Transverse colon (tissue), 3 donors: Measurements from ENCODE around the gene DOCK9.

Source experiments
- POLR2A ChIP-seq: fragments of 450-650 bp; IDR thresholded peaks from one replicate; pipeline ENCODE4 v1.6.1; 2016; ENCODE audit warnings: antibody characterized with exemption, mild to moderate bottlenecking, moderate library complexity
- TF ChIP-seq, protein P1 (sequence below), 5 experiments: fragments of 200-600 bp in 3 of 5; fragments of 450-650 bp in 2 of 5; sonication (generic) in 3 of 5; IDR thresholded peaks; 1 replicate in 2 of 5; 2 replicates in 3 of 5; pipeline ENCODE4 v1.5.1; 2016 to 2017; ENCODE audit warnings: antibody characterized with exemption in 5 of 5, inconsistent platforms in 3 of 5, mild to moderate bottlenecking in 2 of 5, moderate library complexity in 1 of 5

DNA sequence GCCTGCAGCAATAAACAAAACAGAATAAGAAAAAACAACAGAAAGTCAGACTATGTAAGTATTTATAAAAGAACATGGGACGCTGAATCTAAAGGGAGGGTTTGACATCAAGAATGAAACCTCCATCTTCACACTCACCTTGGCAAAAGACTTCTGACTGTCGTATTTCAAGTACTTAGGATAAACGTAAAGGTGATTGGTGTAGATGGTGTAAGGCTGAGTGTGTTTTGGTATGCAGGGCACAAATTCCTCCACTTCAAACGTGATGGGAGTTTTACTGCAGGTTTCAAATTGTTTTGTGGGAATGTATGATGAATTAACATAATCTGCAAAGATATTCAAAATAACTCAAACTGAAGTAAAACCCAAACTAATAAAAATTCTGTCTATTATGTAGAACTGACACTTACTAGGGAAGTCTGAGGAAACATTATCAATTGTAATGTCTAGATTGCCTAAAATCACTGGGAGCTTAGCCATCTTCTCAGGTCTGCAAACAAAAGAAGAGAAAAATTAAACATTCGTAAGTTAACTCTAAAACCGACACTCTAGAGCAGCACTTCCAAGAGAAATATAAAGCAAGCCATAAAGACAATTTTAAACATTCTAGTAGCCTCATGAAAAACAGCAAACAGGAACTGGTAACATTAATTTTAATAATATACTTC, 89.5 kb downstream of the DOCK9 start:
- TF ChIP-seq, protein P1, sequence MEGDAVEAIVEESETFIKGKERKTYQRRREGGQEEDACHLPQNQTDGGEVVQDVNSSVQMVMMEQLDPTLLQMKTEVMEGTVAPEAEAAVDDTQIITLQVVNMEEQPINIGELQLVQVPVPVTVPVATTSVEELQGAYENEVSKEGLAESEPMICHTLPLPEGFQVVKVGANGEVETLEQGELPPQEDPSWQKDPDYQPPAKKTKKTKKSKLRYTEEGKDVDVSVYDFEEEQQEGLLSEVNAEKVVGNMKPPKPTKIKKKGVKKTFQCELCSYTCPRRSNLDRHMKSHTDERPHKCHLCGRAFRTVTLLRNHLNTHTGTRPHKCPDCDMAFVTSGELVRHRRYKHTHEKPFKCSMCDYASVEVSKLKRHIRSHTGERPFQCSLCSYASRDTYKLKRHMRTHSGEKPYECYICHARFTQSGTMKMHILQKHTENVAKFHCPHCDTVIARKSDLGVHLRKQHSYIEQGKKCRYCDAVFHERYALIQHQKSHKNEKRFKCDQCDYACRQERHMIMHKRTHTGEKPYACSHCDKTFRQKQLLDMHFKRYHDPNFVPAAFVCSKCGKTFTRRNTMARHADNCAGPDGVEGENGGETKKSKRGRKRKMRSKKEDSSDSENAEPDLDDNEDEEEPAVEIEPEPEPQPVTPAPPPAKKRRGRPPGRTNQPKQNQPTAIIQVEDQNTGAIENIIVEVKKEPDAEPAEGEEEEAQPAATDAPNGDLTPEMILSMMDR (IDR thresholded peaks at IDR 0.05) = no peak
- TF ChIP-seq POLR2A = no peak
